ENCODE data around the gene KDM6A. TPM values are rescaled to one million over a fixed set of nuclear protein-coding genes. Genes with fewer than 3 reads are reported as not detected.

KDM6A gene
- total RNA-seq, 1 experiment from 2014 or later = 42.8 TPM

DNA sequence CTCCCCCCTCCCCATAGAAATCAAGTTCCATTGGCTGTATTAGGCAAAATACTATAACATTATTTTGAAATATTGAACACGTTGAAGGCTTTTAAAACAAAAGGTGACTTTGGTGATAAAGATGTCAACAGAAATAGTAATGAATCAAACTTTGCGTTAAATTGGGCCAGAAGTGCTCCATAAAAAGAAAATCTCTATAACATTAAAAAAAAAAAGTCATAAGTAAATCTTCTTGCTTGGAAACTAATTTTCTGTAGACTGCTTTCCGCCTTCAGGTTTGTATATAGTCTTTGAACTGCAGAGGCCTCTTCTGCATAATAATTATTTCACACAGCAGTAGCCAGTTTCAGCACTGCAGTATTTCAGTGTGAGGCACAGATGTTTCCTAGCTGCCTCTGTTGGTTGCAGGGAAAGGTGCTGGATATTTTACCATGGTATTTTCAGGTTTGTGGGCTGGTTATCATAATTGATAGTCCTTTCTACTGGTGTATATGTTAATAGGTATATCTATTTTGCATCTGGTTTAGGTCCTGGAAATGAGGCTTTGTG, 158.9 kb downstream of the KDM6A start:
- Histone ChIP-seq H2BK120ac (ENCODE audit: low read depth, low read length, poor library complexity, severe bottlenecking) (no peak overlapping the region), H4K91ac (ENCODE audit: insufficient read length, low read depth, low read length) (no peak overlapping the region), H4K5ac (ENCODE audit: insufficient read length, low read depth, low read length) (no peak overlapping the region), H2BK5ac (ENCODE audit: insufficient read length, low read length) (no peak overlapping the region), H2BK20ac (ENCODE audit: low read depth, low read length, poor library complexity, severe bottlenecking) (no peak overlapping the region), H2BK15ac (ENCODE audit: low read depth, low read length) (no peak overlapping the region), H2AFZ (ENCODE audit: low read length) (no peak overlapping the region), H3K23ac (ENCODE audit: insufficient read length, low read depth, low read length) (no peak overlapping the region), H3K14ac (ENCODE audit: insufficient read depth, low read length) (no peak overlapping the region), H3K23me2 (ENCODE audit: insufficient read length, low read depth, low read length, poor library complexity, severe bottlenecking) (no peaks in the 10 kb centered on the region), H3K79me1 (ENCODE audit: insufficient read depth, low read depth, low read length, poor library complexity, severe bottlenecking) (peaks cover 3% of the 10 kb centered on the region), H3K4ac (ENCODE audit: low read depth, low read length) (no peak overlapping the region), H3K27me3 (ENCODE audit: insufficient read depth, low read length) (no peaks in the 10 kb centered on the region), H3K18ac (ENCODE audit: insufficient read length, low read depth, low read length) (no peak overlapping the region), H3K9ac (ENCODE audit: extremely low read depth, insufficient read length, low read length) (no peak overlapping the region), H3K27ac (ENCODE audit: insufficient read length, low read depth, low read length) (no peak overlapping the region), H2BK12ac (ENCODE audit: insufficient read length, low read depth, low read length) (no peak overlapping the region), H4K8ac (replicated peaks; ENCODE audit: insufficient read length, low read depth, low read length) (no peak overlapping the region), H3K4me2 (ENCODE audit: insufficient read depth, insufficient read length, low read length) (no peak overlapping the region), H3K56ac (ENCODE audit: insufficient read length, low read depth, low read length) (no peak overlapping the region), H2AK5ac (ENCODE audit: insufficient read length, low read length) (no peak overlapping the region), H3K79me2 (ENCODE audit: insufficient read depth, low read length) (peaks cover 11% of the 10 kb centered on the region; the same call in 1 of the 2 replicates), H4K20me1 (ENCODE audit: control insufficient read depth, insufficient read depth, insufficient read length) (no peaks in the 10 kb centered on the region), H3K9me3 (ENCODE audit: control insufficient read depth, low read depth, low read length) (peaks cover 8% of the 10 kb centered on the region), H3T11ph (ENCODE audit: low read length) (no peak overlapping the region), H3K4me1 (ENCODE audit: insufficient read depth, low read length) (no peaks in the 10 kb centered on the region)
- no CpG with 5 or more reads among the region's 3 CpGs for whole genome bisulfite sequencing (ENCODE audit: extremely low coverage, insufficient read length, low lambda C conversion rate)
- DNase-seq = no peak
- TF ChIP-seq CTCF (conservative IDR thresholded peaks at IDR 0.05) = no peak
- no peak overlapping the region for H3K4me3 Mint-ChIP-seq
- H3K36me3 Mint-ChIP-seq (ENCODE audit: insufficient read depth in 1 of 3, low read depth in 3 of 3) = peaks cover 10 to 19% (median 12%) of the 10 kb centered on the region in 3 experiments
- H3K27me3 Mint-ChIP-seq (ENCODE audit: low read depth) = peaks cover 3% of the 10 kb centered on the region
- H3K27ac Mint-ChIP-seq = no peak overlapping the region
- H3K4me1 Mint-ChIP-seq = peaks cover 22 to 37% of the 10 kb centered on the region in 2 experiments
- peaks cover 60 to 61% of the 10 kb centered on the region in 2 experiments for H3K9me3 Mint-ChIP-seq
